CD1c-positive myeloid dendritic cell (primary cell): ENCODE data around the gene LRRC17.

Experiments
- DNase-seq: peaks from one replicate; pipeline ENCODE4 v3.0.0-alpha.2; 2016; ENCODE audit errors: extremely low spot score

LRRC17 gene

DNA sequence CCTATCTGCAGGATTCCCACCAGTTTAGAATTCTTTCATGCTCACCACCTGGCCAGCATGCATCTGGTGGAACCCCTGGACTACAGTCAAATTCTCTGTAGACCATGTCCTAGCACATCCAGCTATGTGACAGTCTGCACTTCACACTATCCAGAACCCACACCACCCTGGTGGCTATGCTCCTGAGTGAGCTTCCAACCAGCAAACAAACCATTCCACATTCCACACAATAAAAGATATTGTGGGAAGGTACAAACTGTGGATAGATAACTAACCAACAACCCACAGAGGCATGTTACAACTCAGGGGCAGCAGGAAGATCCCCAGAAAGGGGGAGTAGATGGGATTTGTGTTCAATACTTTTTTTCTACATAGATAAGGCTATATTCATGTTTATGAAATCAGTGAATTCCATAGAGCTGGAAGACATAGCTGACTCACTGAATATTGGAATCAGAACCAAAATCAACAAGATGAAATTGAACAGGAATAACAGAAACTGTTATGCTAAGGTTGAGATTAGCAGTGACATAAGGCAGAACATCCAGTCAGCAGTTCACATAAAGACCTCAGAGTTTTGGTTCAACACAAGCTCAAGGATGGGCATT, 72.5 kb downstream of the LRRC17 start:
- DNase-seq, result no peak

DNA sequence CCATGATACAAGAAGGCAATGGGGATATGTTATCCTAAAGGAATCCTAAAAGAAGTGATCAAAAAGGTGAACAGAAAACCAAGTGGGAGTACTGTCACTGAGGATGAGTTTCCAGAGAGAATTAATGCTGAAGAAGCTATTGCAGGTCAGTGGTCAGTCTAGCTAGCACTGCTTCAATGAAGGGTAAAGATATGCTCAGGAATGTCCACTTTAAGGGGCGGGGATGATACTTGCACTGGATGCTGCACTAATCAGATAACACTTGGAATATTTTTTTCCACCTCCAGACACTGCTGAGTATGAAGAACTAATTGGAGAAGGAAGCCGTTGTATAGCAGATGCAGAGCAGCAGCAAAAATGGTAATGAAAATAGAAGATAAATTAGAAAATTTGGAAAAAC, 75.3 kb downstream of the LRRC17 start:
- no peak for DNase-seq

GRCh38 chr7:102988631-102989560, 76.1 kb downstream of the LRRC17 start:
- DNase-seq, result peak; percentile 16

DNA sequence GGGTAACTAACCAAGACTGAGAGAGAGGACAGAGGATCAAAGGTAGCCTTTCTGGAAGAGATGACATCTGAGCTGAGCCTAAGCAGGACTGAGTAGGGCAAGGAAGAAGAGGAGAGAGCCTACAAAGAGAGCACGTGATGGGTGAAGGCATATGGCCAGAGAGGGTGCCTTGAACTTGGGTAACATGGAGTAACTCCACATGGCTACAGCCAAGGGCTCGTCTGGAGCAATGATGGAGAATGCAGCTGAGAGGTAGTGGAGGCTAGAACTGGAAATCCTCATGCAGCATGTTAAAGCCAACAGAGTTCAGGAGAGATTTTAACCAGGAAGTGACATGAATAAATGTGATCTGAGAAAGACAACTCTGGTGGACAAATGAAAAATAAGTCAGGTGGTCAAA, 77.8 kb downstream of the LRRC17 start:
- no peak for DNase-seq

DNA sequence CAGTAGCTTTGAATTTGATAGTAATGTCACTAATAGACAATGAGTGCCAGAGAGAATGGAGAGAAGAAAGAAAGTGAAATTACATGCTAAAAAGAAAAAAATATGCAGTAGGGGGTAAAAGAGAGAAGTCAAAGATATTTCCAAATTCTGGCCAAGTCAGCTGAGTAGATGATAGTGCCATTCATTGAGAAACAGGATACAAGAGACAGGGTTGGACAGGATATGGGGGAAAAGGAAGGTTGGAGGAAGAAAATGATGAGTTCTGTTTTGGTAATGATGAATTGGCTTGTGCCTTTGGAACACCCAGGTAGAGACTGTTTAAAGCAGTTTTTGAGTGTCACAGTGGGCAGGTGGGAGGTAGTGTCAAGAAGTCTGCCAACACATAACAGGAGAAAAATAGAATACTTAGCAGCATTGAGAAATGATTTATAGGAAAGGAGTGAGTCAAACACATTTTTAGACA, 78.3 kb downstream of the LRRC17 start:
- DNase-seq, result no peak

GRCh38 chr7:102991540-102992214, 78.9 kb downstream of the LRRC17 start:
- peak; percentile 4 for DNase-seq

DNA sequence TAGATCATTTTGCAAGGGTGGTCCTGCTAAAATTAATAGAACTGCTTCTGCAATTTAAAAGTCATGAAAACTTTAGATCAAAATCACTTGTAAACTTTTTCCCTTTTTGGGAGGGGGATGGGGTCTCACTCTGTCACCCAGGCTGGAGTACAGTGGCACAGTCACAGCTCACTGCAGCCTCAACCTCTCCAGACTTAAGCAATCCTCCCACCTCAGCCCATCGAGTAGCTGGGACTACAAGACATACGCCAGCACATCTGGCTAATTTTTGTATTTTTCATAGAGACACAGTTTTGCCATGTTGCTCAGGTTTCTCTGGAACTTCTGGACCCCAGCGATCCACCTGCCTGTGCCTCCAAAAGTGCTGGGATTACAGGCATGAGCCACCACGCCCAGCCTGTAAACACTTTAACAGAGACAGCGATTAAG, 79.7 kb downstream of the LRRC17 start:
- DNase-seq, result no peak

DNA sequence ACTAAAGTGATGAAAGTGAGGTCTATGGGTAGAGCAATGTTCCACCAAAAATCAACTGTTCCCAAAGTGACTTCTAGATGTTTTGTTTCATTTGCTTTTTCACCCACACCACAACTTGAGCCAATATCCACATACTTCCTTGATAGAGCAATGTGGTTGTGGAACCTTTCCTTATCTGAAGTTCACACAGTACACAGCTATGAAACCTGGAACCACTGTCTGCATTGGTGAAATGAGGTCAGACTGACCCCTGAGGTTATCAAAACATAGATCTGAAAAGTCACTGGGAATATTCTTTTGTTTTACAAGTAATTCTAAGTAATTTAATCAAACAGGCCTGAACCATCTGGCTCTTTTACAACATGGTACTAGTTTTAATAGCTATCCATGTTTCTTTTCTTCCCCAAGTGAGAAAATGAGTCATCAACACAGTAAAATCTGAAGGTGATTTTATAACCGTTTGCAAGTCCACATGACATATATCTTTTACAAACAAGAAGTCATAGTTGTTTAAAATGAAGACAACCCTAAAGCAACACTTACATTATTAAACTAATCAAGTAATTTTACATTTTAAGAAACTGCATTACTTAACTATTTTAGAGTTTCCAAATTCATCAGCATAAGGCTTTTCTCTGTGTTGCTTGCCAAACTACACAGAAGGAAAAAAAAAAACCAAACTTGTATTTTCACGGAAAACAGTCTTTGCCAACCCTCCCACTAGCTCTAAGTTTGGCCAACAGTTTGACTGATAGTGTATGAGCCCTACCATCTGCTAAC, 80.3 kb downstream of the LRRC17 start:
- DNase-seq, result no peak

DNA sequence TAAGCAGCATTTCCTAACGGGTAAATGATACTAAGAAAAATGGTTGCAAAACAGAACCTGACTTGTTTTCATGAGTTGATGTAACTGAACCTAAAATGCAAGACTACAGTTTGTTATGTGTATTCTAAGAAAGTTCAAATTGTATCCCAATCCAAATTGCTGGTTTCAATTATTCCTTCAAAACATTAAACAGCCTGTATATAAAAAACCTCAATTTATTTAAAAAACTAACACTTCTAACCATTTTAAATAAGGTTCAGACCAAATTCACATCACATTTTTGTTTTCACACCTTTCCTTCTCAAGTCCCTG, 80.9 kb downstream of the LRRC17 start:
- no peak for DNase-seq

DNA sequence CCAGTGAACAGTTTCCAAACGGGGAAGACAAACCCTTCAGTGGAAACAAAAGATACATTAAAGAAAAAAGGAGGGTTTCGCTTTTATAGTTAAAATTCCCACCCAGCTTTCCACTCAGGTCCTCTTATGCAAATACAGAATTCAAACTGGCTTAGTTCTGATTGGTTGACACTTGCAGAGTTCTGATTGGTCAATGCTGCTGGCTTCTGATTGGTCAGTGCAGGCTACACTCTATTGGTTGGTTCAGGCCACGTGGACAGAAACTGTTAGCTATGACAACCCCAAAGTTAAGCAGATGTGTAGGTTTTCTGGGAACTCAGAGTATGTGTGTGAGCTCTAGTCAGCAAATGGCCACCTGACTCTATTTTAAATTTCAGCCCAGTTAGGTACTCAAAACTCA, 81.8 kb downstream of the LRRC17 start:
- no peak for DNase-seq
